Activated CD8-positive, alpha-beta T cell treated with anti-CD3 and anti-CD28 coated beads for 36 hours (primary cell): ENCODE data around the gene ATP11C. TPM values are rescaled to one million over a fixed set of nuclear protein-coding genes. Genes with fewer than 3 reads are reported as not detected.

ENCODE experiments used
- ATAC-seq: fragments of 200-7000 bp; cut with Tn5 transposase; one replicate; pipeline ENCODE4 v1.10.0; 2021; ENCODE audit warnings: mild to moderate bottlenecking, moderate library complexity
- CTCF ChIA-PET: fragments of 350-600 bp; sonication (Branson Sonifier 250); formaldehyde crosslinking; loops from one replicate; lab custom pipeline; 2021; ENCODE audit warnings: antibody characterized with exemption; lab: Charles Lee
- POLR2A ChIA-PET: fragments of 350-600 bp; sonication (Branson Sonifier 250); formaldehyde crosslinking; loops from one replicate; lab custom pipeline; 2021; ENCODE audit warnings: antibody characterized with exemption; lab: Charles Lee
- DNase-seq: peaks from one replicate; pipeline ENCODE4 v3.0.0-alpha.2; 2020
- H3K27ac Mint-ChIP-seq: one replicate; pipeline ENCODE4 v1.8.0; 2021; ENCODE audit warnings: mild to moderate bottlenecking, mixed read lengths
- H3K27me3 Mint-ChIP-seq: one replicate; pipeline ENCODE4 v1.8.0; 2021; ENCODE audit warnings: mixed read lengths
- H3K36me3 Mint-ChIP-seq: one replicate; pipeline ENCODE4 v1.8.0; 2021; ENCODE audit warnings: low read depth, mixed read lengths
- H3K4me1 Mint-ChIP-seq: one replicate; pipeline ENCODE4 v1.8.0; 2021; ENCODE audit warnings: low read depth, mixed read lengths
- H3K4me3 Mint-ChIP-seq: one replicate; pipeline ENCODE4 v1.8.0; 2021; ENCODE audit warnings: mild to moderate bottlenecking, moderate library complexity, mixed read lengths
- H3K9me3 Mint-ChIP-seq: one replicate; pipeline ENCODE4 v1.8.0; 2021; ENCODE audit warnings: mixed read lengths
- CTCF ChIP-seq: fragments of 200-600 bp; IDR thresholded peaks from one replicate; pipeline ENCODE4 v1.8.0; 2022; ENCODE audit warnings: antibody characterized with exemption, mild to moderate bottlenecking
- intact Hi-C: fragments of 100-400 bp; cut with micrococcal nuclease; formaldehyde crosslinking; loops from one replicate; pipeline ENCODE4 v1.10.0; 2022
- total RNA-seq, 2 experiments: library from RNA; stranded (reverse); gene quantifications; one replicate each; pipeline ENCODE4 v1.2.3, GENCODE V29; 2021

ATP11C gene
- total RNA-seq, 2 experiments from 2014 or later = 19.3 to 27.0 TPM

GRCh38 chrX:139815771-139816170, 117.1 kb downstream of the ATP11C start:
- no peak for DNase-seq
- ChIA-PET POLR2A (no interaction called here), CTCF (no interaction called here)
- no peak overlapping the region for H3K4me3 Mint-ChIP-seq
- no peaks in the 10 kb centered on the region for H3K9me3 Mint-ChIP-seq
- H3K27ac Mint-ChIP-seq = peak overlapping the region; percentile 42
- H3K36me3 Mint-ChIP-seq = peaks cover 27% of the 10 kb centered on the region
- peaks cover 32% of the 10 kb centered on the region for H3K4me1 Mint-ChIP-seq
- intact Hi-C loops = no loop called here
- no peak for ATAC-seq
- no peak for TF ChIP-seq CTCF
- H3K27me3 Mint-ChIP-seq = no peaks in the 10 kb centered on the region

GRCh38 chrX:139811942-139812629, 120.8 kb downstream of the ATP11C start:
- Mint-ChIP-seq H3K27me3 (no peaks in the 10 kb centered on the region), H3K4me3 (no peak overlapping the region), H3K4me1 (peaks cover 14% of the 10 kb centered on the region), H3K36me3 (peaks cover 28% of the 10 kb centered on the region), H3K9me3 (no peaks in the 10 kb centered on the region), H3K27ac (no peak overlapping the region)
- intact Hi-C loops = no loop called here
- ChIA-PET CTCF (no interaction called here), POLR2A (no interaction called here)
- ATAC-seq (no peak), DNase-seq (no peak)
- TF ChIP-seq CTCF = no peak

- DNase-seq (no peak), ATAC-seq (no peak)
- H3K4me1 Mint-ChIP-seq = peaks cover 6% of the 10 kb centered on the region
- no peak overlapping the region for H3K27ac Mint-ChIP-seq
- H3K36me3 Mint-ChIP-seq = peaks cover 26% of the 10 kb centered on the region
- H3K4me3 Mint-ChIP-seq = no peak overlapping the region
- no peaks in the 10 kb centered on the region for H3K27me3 Mint-ChIP-seq
- no peak for TF ChIP-seq CTCF
- intact Hi-C loops = no loop called here
- ChIA-PET CTCF (no interaction called here), POLR2A (no interaction called here)
- H3K9me3 Mint-ChIP-seq = no peaks in the 10 kb centered on the region
Observed at GRCh38 chrX:139804482-139804881, 128.4 kb downstream of the ATP11C start.

- Mint-ChIP-seq H3K27me3 (no peaks in the 10 kb centered on the region), H3K9me3 (no peaks in the 10 kb centered on the region), H3K27ac (no peak overlapping the region), H3K4me1 (peaks cover 6% of the 10 kb centered on the region), H3K4me3 (no peak overlapping the region), H3K36me3 (peaks cover 25% of the 10 kb centered on the region)
- intact Hi-C loops = no loop called here
- ChIA-PET POLR2A (no interaction called here), CTCF (no interaction called here)
- ATAC-seq (no peak), DNase-seq (no peak)
- TF ChIP-seq CTCF = no peak
Observed at GRCh38 chrX:139803224-139803623, 129.6 kb downstream of the ATP11C start.

- H3K4me1 Mint-ChIP-seq = peaks cover 6% of the 10 kb centered on the region
- no peak overlapping the region for H3K4me3 Mint-ChIP-seq
- CTCF ChIA-PET = no interaction called here
- no peaks in the 10 kb centered on the region for H3K27me3 Mint-ChIP-seq
- H3K9me3 Mint-ChIP-seq = no peaks in the 10 kb centered on the region
- no peak overlapping the region for H3K27ac Mint-ChIP-seq
- POLR2A ChIA-PET = no interaction called here
- no peak for DNase-seq
- no peak for TF ChIP-seq CTCF
- ATAC-seq = no peak
- H3K36me3 Mint-ChIP-seq = peaks cover 21% of the 10 kb centered on the region
- intact Hi-C loops = no loop called here
Observed at GRCh38 chrX:139802048-139802447, 130.8 kb downstream of the ATP11C start.
